ENCODE measurements around the gene PHETA1.

DNA sequence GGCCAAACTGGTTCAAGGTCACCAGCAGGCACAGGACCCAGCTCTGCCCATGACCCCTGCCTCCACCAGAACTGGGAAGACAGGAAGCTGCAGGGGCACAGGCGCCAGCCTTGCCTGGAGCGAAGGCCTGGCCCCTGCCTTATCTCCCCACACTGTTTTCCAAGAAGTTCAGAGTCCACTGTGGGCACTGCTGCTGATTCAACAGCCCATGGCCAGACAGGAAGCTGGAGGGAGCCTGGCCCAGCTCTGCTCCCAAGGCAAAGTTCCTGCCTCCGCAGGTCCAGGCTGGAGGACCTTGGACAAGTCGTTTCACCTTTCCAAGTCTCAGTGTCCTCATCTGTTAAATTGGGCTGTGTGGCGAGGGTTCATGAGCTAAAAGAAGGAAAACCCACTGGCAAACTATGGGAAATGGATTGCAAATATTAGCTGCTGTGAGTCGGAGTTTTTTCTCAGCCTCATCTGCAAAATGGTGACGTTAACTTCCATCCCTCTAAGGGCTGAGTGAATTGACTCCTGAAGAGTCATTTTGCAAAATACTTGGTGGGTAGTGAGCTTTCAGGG lies 1.2 kb downstream of the PHETA1 start:
- TF ChIP-seq, protein P1, sequence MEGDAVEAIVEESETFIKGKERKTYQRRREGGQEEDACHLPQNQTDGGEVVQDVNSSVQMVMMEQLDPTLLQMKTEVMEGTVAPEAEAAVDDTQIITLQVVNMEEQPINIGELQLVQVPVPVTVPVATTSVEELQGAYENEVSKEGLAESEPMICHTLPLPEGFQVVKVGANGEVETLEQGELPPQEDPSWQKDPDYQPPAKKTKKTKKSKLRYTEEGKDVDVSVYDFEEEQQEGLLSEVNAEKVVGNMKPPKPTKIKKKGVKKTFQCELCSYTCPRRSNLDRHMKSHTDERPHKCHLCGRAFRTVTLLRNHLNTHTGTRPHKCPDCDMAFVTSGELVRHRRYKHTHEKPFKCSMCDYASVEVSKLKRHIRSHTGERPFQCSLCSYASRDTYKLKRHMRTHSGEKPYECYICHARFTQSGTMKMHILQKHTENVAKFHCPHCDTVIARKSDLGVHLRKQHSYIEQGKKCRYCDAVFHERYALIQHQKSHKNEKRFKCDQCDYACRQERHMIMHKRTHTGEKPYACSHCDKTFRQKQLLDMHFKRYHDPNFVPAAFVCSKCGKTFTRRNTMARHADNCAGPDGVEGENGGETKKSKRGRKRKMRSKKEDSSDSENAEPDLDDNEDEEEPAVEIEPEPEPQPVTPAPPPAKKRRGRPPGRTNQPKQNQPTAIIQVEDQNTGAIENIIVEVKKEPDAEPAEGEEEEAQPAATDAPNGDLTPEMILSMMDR (IDR thresholded peaks at IDR 0.05): no peak
- TF ChIP-seq ZFX (IDR thresholded peaks at IDR 0.05; ENCODE audit: borderline replicate concordance): no peak
